NCI-H345 treated with DMSO at 0.1 percent for 48 hours (cell line): ENCODE results near the gene CD226.
"Not testable (repeated sequence)": the region's sequence is repeated elsewhere in the genome, so short reads cannot be mapped to it uniquely, and the experiment has no call there.

ENCODE experiments used
- DNase-seq: peaks from one replicate; lab custom pipeline; 2025; ENCODE audit not compliant: unreplicated experiment; lab: John Stamatoyannopoulos, UW

Gene CD226

GRCh38 chr18:69916412-69916811 is 31.3 kb downstream of the CD226 start:
- DNase-seq: no peak

DNA sequence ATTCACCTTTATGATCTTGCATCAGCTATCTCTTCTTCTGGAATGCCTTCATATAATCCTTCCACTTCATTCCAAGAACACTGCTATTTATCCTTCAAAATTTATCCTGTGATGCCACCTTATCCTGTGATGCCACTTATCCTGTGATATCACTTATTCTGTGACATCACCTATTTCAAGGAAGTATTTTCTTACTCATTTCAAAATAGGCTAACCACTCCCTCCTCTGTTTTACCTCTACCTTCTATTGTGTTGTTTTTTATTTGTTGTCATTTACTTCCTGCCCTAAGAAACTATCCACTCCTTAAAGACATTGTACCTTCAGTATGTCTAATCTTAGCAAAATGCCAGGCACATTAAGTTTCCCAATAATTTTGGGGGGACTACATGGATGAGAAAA is 38.8 kb downstream of the CD226 start:
- DNase-seq: no peak

- DNase-seq: no peak
These were observed 40.9 kb downstream of the CD226 start for GRCh38 chr18:69906765-69907164.

DNA sequence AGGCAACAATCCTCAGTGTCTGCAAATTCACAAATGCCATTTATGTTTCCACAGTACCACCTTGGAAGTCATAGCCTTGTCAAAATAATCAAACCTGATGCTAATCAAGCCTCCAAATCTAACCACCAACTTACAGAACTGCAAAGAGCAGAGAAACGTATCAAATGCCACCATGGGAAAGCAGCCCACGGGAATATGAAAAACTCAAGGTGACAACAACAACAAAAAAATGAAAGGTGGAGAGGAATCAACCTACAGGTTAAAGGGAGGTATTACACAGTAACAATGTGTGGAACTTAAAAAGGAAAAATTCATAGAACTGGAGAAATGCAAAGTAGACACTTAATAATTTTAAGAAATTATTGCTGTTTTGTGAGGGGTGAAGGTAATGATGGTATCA is 46.7 kb downstream of the CD226 start:
- DNase-seq: no peak

- DNase-seq: not testable (repeated sequence)
These were observed 48.3 kb downstream of the CD226 start for GRCh38 chr18:69899154-69899923.

DNA sequence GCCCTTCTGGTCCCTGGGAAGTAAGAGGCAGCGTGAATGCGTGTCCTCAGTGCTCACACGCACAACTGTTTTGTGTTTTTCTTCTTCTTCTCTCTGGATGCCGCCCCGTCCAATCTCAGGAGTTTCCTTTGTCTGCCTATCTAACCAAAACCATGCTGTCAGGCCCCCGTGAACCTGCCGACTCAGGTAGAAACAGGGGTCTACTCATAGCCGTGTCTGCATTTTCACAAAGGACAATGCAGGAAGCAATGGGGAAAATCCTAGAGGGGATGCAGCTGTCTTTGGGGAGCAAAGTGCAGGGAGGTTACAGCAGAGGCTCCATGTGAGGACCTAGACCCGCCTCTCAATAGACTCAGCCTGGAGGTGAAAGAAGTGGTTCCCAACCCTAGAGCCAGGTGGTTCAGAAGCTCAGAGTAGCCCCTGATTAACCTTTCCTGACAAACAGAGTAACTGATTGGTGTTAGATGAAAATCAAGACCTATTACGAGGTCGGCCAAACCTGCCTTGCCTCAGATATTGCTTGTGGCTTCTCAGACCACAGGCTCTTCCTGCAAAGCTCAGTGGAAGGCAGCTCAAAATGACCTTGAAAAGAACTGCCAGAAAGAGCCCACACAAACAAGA is 49.3 kb downstream of the CD226 start:
- DNase-seq: no peak

- DNase-seq: no peak
These were observed 50.1 kb downstream of the CD226 start for GRCh38 chr18:69897397-69898108.

- DNase-seq: no peak
These were observed 52.3 kb downstream of the CD226 start for GRCh38 chr18:69895066-69896047.

- no peak for DNase-seq
These were observed 53.2 kb downstream of the CD226 start for GRCh38 chr18:69894467-69894866.

DNA sequence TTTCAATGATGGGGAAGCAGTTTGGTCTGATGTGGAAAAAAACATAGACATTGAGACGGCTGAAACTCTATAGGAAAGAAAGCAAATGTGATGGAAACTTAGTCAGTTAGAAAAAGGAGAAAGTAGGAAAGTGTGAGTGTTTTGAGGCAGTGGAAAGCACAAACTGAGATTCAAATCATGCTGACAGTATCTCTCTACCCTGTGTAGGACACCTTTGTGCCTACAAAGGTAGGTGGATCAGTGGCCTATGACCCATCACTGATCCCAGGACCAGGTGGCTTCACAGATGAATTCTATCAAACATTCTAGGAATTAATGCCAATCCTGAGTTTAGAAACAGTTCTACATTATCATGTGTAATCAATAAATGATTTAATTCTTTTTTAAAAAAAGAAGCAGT is 57.1 kb downstream of the CD226 start:
- DNase-seq: no peak

GRCh38 chr18:69889009-69889408 is 58.7 kb downstream of the CD226 start:
- DNase-seq: no peak

GRCh38 chr18:69887256-69887655 is 60.4 kb downstream of the CD226 start:
- DNase-seq: no peak

- DNase-seq: no peak
These were observed 61.7 kb downstream of the CD226 start for GRCh38 chr18:69885841-69886531.

DNA sequence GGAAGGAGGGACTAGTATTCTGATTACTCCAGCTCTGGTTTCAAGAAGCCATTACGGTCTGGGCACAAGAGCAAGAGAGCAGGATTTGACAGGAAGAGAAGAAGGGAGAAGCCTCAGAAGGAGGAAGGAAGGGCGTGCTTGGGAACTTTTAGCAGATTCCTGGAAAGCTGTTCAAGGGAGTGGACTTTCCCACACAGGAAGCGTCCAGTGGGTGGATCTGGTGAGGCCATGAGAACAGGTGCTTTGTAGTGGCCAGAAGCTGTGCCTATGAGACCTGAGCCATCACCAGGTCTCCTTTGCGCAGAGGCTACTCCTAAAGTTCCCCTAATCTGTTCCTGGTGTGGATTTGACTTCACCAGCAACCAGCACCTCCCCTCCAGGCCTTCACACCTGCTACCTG is 62.3 kb downstream of the CD226 start:
- no peak for DNase-seq

GRCh38 chr18:69883781-69884180 is 63.9 kb downstream of the CD226 start:
- DNase-seq: no peak

DNA sequence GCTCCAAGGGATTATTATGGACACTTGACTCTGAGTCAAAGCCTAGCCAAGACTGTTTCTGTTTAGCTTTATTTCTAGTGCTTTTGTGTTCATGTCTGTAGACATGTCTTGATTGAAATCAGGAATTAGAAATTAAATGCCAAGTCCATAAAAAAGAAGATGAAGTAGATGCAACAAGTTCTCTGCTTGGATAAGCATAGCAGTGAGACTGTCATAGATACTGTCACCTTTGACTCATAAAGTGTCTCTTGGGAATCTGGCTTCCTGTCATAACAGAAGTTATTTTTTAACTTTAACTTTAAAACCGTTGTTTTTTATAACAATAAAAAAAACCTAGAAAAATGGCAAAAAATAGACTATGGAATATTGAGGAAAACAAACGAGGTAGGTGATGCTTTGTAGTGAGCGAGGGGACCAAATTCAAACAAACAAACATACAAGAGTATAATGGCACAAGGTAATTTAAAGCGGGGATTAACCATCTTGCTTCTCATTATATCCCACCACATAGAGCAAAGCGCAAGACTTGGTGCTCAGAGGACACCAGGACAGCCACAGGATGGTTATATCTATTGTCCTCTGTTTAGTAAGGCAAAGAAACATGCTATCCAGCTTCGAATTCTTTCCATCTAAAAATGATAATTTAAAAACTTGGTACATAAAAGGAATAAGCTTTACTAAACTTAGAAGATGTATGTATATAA is 64.6 kb downstream of the CD226 start:
- no peak for DNase-seq

GRCh38 chr18:69880083-69880482 is 67.6 kb downstream of the CD226 start:
- no peak for DNase-seq

DNA sequence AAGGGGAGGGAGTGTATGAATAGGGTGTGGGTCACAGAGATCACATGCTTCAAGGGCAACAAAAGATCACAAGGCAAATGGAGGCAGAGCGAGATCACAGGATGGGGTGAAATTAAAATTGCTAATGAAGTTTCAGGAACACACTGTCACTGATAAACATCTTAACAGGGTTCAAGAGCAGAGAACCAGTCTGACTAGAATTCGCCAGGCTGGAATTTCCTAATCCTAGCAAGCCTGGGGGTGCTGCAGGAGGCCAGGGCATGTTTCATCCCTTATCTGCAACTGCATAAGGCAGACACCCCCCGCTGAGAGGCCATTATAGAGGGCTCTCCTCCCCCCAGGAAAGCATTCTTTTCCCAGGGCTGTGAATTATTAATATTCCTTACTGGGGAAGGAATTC is 68.6 kb downstream of the CD226 start:
- not testable (repeated sequence) for DNase-seq

GRCh38 chr18:69878213-69878933 is 69.3 kb downstream of the CD226 start:
- DNase-seq: no peak
